GM19395 (cell line): Measurements from ENCODE around the gene PLCB1.

Experiments
- ATAC-seq: cut with Tn5 transposase; IDR thresholded peaks from one replicate; pipeline ENCODE4 v1.9.1; 2021; ENCODE audit warnings: mild to moderate bottlenecking, moderate library complexity; ENCODE audit not compliant: unreplicated experiment

The PLCB1 gene

GRCh38 chr20:8903655-8904605 lies 771.9 kb downstream of the PLCB1 start:
- no peak for ATAC-seq

GRCh38 chr20:8909596-8909995 lies 777.5 kb downstream of the PLCB1 start:
- ATAC-seq: no peak

- ATAC-seq: no peak
These were observed 780.0 kb downstream of the PLCB1 start for GRCh38 chr20:8912096-8912495.

- ATAC-seq: no peak
These were observed 780.7 kb downstream of the PLCB1 start for GRCh38 chr20:8912731-8913130.

GRCh38 chr20:8913456-8913855 lies 781.4 kb downstream of the PLCB1 start:
- ATAC-seq: no peak

- ATAC-seq: no peak
These were observed 782.4 kb downstream of the PLCB1 start for GRCh38 chr20:8914421-8914820.

GRCh38 chr20:8917084-8917483 lies 785.0 kb downstream of the PLCB1 start:
- ATAC-seq: no peak

- ATAC-seq: no peak
These were observed 786.1 kb downstream of the PLCB1 start for GRCh38 chr20:8918145-8918544.

GRCh38 chr20:8924539-8924938 lies 792.5 kb downstream of the PLCB1 start:
- no peak for ATAC-seq

GRCh38 chr20:8930726-8931125 lies 798.7 kb downstream of the PLCB1 start:
- ATAC-seq: no peak

GRCh38 chr20:8932192-8933165 lies 800.4 kb downstream of the PLCB1 start:
- no peak for ATAC-seq

GRCh38 chr20:8933381-8933807 lies 801.3 kb downstream of the PLCB1 start:
- ATAC-seq: no peak

GRCh38 chr20:8934362-8934761 lies 802.3 kb downstream of the PLCB1 start:
- ATAC-seq: no peak
